SW 1271 (cell line): Measurements from ENCODE around the gene PEF1.

Experiments used
- DNase-seq, 2 experiments: peaks; one replicate each; lab custom pipeline; 2025; lab: John Stamatoyannopoulos, UW

Gene PEF1

DNA sequence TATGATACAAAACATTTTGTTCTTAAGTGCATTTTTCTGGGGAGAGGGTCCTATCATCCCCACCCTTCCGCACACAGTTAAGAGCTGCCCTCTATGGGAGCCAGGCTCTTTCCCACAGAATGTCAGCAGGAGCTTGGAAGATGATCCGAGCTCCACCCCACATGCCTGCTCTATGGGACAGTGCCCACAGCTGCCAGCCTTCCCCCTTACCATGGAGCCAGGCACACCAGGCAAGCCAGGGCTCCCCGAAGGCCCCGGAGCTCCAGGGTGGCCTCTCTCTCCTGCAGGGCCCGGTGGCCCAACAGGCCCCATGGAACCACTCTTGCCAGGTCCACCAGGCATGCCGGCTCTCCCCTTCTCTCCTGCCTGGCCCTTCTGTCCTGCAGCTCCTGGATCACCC, 10.4 kb upstream of the PEF1 start:
- no peak for DNase-seq

DNA sequence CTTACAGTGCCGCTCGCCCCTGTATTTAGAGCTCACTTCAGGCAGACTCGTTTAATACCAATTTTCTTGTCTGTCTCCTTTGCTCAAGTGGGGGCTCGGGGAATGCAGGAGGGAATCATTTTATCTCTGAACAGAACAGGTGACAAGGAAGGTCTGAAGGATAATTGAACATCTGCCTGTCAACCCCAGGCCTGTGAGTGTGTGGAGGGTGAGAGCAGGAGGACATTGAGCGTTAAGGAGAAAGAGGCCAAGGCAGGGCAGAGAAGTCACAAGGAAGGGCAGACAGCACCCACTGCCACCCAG, 9.7 kb upstream of the PEF1 start:
- no peak for DNase-seq

DNA sequence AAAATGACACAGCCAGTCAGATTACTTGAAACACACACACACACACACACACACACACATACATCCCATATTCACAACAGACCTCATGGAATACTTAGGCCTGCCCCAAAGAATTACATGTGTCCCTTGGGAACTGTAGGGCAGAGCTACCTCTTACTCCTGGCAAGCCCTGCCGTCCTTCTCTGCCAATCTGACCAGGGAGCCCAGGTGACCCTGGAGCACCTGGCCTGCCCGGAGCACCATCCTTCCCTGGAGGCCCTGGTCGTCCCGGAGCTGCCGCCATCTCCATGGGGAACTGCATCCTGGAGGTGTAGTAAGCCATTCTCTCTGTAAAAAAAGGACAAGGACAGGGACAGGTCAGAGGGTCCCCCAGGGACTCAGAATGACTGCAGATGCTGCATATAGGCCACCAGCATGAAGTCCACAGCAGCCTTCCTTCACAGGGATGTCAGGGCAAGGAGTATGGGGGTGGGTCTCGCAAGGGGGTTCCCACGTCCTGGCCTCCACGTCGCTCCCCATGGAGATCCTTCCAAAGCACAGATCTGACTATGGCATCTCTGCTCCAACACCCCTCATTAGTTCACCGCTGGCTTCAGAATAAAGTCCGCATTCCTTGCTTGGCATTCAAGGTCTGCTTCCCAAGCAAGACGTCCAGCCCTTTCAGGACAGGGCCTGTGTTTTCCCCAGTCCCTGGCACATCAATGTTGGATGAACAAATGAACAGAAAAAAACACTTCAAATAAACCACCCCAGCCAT, 9.2 kb upstream of the PEF1 start:
- no peak for DNase-seq

DNA sequence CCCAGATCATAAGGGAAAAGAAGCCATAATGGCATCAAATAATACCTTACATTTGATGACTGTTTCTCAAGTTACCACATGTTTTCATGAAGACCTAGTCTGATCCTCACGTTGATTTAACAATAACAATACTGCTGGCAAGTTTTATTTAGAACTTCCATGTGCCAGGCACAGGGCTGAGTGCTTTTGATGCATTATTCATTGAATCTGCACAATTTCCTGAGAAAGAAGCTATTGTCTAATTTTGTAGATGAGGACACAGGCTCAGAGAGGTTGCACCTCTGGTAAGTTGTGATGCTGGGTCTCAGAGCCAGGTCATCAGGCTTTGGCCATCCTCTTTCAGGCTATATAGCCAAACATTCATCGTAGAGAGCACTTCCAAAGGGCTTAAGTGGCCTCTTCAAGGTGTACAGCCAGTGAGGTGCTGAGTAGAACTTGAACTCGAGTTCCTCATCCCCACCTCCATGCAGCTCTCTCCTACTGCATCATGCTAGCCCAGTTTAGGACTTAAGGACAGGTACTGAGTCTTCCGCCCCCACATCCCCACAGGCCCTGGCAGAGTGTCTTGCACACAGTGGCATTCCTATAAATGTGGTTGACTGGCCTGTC, 8.3 kb upstream of the PEF1 start:
- DNase-seq, result no peak

DNA sequence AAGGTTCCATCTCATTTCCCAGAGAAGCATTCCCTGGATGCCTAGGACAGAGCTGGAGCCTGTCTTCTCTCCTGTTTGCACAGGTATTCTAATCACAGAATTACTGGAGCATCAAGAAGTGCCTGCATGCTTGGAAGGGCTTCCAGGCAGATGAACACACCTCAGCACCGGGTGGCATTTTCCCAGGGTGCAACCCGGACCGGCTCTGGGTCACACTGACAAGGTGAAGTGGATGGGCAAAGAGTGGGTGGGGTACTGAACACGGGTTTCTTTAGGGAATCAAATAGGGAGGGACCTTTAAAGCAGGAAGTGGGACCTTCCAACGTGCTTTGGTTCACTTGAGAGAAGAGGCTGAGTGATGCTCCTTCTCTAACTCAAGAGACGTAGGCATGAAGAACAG, 7.1 kb upstream of the PEF1 start:
- DNase-seq, result no peak

DNA sequence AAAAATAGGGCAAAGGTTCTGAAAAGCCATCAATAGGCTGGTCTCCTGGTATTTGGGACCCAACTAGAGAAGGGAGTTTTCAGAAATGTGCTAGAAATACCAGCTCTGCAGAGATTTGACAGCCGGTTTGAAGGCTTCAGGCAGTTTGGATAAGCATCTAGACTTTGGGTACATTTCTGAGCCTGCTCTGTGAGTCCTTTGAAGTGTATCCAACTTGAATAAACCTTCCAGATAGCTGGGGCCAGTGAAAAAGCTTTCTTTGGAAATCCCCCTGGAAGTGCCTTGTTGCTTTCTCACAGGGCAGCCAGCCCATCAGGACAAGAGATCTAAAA, 6.4 kb upstream of the PEF1 start:
- DNase-seq, result no peak

DNA sequence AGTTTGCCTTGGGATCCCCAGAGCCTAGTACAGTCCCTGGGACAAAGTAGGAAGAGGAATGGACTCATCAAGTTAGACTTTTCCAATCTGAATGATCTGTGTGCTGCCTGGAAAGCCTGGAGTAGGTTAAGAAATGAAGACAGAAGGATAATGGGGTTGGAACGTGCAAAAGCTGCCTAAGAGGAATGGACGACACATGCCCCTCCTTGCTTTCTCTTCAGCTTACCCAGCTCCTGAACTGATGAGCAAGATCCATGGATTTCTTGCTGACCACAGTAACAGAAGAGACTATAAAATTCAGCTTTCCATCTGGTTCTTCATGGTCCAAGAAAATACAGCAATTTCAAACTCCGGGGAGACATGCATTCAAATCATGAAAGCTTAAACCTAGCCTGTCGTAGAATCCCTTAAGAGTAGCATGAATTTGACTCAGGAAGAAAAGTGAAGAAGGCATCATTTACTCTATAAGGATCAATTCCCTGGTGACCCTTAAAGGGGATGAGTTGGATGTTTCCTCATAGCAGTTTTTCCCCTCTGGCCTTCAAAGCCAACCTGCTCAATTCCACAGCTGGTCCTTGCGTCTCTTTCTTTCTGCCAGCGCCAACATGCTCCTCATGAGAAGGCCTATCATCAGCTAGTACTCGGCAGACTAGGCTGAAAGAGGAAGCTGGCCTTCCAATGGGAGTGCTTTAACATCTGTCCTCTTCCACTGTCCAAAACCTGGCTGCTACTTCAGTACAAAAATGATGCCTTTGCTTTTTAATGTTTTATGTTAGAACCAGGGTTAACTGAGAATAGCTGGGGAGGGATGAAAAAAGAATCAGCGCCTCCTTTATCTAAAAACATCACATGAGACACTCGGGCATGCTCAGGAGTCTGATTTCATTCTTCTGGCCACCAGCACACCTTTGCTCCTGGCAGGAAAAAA, 5.7 kb upstream of the PEF1 start:
- no peak for DNase-seq

DNA sequence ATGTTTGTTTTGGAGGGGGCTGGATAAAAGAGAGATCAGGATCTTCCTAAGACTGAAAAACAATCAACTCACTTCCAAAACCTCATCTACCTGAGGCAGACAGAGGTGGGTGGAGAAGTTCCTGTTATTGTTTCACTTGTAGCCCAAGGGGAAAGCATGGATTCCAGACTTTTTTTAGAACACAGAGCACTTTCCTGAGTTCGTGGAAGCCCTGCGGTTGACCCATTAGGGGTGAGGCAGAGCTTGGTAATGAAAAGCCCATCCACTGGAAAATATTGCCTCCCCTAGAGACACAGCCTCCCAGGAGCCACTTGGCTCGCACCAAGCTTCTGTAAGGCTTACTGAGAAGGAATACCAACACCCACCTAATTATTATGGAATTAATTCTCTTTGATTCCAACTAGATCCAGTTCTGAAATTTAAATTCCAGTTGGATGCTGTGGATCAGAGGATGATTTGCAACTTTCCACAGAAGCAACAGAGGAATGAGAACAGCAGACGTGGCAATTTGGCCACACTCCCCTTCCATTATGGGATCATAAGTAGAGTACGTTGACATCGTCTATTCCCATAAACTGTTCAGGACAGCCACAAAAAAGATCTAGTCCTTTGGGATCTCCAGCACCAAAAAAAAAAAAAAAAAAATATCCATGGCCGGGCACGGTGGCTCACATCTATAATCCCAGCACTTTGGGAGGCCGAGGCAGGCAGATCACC, 4.1 kb upstream of the PEF1 start:
- DNase-seq, result no peak

DNA sequence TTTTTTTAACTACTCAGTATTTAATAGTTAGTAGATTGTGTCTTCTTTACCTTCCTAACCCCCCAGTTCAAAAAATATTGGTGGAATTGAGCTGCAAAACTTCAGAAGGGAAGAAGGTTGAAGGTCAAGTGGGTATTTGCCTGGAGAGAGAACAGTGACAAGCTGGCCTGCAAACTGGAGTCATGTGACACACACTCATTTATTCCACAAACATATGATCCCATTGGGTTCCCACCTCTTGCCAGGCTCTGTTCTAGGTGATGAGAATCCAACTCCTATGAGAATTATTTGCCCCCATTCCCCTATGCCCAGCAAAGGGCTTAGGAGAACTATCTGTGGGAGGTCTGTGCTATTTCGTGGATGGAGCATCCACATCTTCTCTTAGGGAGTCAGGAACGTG, 3.5 kb upstream of the PEF1 start:
- no peak for DNase-seq

DNA sequence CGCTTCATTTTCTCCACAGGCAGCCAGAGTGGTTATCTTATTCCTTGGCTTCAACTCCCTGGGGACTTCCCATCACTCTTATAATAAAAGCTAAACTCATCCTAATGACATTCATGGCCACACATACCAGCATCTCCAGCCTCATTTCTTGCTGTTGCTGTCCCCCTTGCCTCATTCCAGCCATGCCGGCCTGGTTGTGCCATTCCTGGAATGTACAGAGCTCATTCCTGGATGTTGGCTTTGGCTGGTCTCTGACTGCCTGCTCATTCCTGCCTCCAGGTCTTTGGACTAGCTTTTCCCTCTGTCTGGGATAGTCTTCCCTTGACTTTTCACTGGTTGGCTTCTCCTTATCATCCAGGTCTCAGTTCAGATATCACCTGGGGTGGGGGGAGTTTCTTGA, 2.4 kb upstream of the PEF1 start:
- no peak for DNase-seq

DNA sequence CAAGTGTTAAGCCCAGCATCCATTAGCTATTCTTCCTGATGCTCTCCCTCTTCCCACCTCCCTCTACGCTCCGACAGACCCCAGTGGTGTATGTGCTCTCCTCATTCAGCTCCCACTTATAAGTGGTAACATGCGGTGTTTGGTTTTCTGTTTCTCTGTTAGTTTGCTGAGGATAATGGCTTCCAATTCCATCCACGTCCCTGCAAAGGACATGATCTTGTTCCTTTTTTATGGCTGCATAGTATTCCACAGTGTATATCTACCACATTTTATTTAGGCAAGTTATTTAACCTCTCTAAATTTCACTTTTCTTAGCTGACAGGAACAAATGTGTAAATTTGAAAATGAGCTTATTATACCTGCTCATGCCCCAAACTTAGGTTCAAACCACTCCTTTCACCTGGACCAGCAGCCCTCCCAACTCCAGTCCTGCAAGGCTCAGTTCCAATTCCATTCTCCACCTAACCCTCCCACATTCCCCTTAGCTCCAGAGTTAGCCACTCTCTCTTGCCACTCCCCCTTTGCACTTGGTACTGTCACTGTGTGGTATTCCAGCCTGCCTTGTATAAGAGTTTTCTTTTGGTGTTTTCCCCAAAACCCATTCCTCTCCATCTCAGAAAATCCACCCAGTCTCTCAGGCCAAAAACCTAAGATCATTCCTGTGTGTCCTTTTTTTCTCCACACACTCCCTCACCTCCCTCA, 1.7 kb upstream of the PEF1 start:
- DNase-seq, result no peak

DNA sequence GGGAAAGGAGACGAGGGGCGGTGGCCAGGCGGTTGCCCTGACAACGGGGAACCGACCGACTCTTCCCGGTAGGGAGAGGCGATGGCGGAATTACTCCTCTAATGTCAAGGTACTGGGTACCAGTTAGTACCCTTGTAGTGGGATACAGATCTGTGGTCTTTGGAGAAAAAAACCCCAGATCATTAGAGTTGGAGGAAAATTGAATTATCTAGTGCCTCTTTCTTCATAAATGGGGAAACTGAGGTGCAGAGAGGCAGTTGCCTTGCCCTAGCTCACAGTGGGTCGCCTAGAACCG, 545 bp upstream of the PEF1 start:
- DNase-seq, result no peak

DNA sequence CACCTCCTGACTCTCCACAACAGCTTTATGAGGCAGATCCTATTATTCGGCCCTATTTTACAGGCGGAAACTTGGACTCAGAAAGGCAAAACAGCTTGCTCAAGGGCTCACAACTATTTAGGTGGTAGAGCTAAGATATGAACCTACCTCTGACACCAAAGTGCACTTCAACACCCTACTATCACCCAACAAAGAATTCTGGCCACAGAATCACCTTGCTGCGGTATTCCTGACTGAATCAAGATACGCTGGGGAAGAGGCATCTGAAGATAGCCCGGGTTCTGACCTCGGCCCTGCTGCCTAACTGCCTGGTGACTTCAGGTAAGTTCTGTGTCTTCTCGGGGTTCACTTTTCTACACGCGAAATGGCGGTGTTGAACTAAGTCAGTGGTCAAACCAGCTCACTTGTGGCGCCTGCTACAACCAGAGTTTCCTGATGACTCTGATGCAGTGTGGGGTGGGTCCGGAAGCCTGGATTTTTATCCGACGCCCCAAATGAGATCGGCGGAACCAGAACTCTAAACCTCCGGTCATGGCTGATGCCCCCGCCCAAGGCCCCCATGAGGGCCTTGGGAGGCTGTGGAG, 608 bp downstream of the PEF1 start:
- DNase-seq, result no peak

DNA sequence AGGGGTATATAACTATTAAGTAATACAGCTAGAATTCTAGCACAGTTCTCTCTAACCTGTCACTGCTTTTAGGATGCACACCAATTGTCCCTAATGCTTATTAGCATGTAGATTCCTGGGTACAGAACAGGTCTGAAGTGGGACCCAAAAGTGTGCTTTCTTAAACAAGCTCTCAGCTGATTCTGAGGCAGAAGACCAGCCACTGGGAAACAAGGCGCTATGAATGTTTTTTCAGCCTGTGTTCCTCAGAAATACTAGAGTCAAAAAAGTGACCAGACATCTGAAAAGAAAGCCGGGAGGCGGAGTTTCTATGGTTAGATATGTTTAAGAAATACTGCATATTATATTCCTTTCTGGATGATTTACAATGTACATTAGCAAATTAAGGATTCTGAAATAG, 1.8 kb downstream of the PEF1 start:
- DNase-seq, result no peak

DNA sequence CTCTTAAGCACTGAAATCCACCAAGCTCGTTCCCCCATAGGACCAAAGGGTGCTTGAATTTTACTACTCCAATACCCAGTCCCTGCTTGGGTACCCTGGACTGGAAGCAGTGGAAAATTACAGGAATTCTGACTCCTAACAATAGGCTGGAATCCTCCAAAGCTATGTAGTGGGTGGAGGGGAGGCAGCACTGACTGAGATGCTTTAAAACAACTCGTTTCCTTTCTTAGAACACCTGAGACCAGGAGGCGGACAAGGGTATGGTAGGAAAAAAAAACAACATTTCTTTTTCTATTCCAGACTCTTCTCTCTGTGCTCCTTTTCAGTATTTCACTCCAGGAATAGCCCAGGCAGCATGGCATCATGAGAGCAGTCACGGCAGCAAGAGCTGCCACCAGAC, 2.3 kb downstream of the PEF1 start:
- DNase-seq, result no peak

DNA sequence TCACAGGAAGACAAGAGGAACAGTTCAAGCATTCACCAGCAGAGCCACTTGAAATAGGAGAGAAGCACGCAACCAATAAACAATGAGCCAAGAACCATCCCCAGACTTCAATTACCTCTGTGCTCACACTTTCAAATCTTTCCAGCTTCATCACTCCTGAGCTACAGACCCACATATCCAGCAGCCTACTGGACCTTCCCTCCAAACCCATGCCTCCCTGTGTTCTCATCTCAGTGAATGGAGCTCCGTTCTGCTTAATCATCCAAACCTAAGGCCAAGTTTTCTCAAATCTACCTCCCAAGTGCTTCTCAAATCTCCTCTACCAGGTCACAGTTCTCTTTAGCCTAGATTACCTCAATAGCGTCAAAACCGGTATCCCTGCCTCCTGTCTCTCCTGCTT, 3.7 kb downstream of the PEF1 start:
- no peak for DNase-seq

DNA sequence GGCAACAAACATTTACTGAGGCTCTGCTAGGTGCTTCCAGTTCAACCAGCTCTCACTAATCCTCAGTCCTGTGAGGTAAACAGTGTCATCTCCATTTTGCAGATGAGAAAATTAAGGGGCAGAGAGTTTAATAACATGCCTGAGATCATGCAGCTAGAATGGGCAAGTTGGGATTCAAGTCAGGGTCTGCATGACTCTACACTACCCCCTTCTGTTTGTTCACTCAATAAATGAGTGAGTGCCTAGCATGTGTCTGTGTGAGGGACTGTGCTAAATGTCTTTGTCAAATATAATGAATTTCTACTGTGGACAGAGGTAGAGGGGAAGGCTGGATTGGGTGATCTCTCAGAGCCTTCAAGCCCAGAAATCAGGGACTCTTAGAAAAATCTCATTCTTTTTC, 4.5 kb downstream of the PEF1 start:
- DNase-seq, result no peak

DNA sequence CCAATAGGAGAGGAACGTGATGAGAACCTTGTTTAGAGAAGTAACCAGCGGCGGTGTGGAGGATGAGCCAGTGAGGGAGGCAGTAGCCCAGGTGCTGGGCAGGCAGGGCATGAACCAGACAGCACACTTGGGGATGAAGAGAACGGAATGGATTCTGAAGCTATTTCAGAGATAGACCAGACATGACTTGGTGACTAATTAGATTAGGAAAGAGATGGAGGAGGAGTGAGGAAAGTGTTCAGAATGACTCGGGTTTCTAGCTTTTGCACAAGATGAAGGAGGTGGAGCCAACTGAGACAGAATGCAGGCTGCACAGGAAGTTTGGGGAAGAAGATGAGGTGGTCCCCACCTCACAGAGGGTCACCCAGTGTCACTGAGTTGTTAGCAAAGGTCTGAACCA, 5.1 kb downstream of the PEF1 start:
- no peak for DNase-seq

DNA sequence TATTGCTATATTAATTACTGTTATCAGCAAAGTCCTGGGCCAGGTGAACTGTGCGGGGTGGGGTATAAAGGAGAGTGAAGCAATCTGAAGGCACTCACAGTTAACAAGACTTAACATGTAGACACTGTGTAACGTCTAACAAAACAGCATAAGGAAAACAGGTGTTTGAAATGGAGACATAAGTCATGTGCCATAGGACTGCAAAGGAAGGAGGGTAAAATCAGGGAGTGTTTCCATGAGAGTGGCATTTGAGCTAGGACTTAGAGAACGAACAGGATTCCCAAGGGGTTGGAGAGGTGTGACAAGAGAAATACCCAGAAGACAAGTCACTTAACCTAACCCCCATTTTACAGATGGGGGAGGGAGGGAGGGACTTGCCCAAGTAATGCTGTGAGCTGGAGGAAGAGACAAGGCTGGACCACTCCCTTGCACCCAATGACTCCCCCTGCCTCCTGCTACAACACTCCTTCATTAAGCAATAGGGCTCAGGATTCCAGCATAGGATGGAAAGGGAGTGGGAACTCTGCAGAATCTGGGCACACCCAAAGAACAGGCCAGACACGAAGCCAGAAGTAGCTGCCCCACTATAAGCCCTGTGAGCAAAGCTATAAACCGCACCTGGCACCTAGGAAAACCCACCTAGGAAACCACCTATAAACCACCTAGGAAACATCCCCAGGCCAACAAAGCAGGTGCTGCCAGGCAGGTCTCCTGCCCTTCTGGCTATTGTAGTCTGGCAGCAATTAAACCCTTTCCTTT, 6.6 kb downstream of the PEF1 start:
- DNase-seq, result no peak

DNA sequence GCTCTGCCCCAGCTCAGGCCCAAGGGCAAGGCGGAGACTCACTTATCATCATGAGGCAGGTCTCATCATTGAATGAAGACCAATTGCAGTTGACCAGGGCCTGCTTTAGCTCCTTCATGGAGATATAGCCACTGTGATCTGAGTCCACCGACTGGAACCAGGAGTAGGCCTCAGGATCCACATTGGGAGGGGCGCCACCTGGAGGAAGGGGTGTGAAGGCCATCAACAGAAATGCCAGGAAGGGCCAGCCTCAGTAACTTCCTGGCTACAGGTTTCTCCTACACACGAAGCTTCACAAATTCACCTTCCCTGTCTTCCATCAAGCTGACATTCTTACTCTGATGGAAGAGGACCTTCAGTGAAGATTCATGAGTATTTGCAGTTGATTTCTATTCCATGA, 11.6 kb downstream of the PEF1 start:
- DNase-seq, result no peak

DNA sequence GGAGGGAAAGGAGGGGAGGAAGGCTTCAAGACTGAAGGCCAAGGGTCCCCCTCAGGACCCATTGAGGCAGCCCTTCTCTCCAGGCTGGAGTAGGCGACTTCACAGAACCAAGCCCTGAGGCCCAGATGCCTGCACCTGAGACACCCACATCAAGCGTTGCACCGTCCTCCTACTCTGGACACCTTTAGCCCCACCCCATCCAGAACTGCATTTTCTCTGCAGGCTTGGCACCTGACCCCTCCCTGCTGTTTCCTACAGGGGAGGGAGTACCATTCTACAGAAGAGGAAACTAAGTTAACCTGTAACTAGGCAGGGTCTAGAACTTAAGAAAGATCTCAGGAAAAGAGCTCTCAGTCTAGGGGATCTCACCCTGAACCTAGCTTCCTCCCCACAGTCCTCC, 12.0 kb downstream of the PEF1 start:
- DNase-seq, result no peak
